GM13977 (cell line): ENCODE data around the gene IGF2BP3.

Experiments
- DNase-seq: peaks from one replicate; pipeline ENCODE4 v3.0.0; 2012; ENCODE audit warnings: low spot score
- CTCF ChIP-seq: IDR thresholded peaks from 2 replicates; pipeline ENCODE4 v1.5.1; 2012; ENCODE audit warnings: mild to moderate bottlenecking, control low read depth; ENCODE audit not compliant: insufficient read depth; ENCODE audit errors: extremely low read depth, missing control alignments
- in situ Hi-C: fragments of 300-500 bp; cut with MboI; formaldehyde crosslinking; loops from one replicate; pipeline ENCODE4 v1.12.0; 2022; ENCODE audit warnings: low sequenced_read_pairs, low pct_unique_long_range_greater_than_20kb, mixed read lengths, inconsistent platforms; ENCODE audit not compliant: unreplicated experiment

Gene IGF2BP3

GRCh38 chr7:23308754-23309153 is 161.5 kb downstream of the IGF2BP3 start:
- in situ Hi-C loops, result no loop called here
- DNase-seq, result no peak
- TF ChIP-seq CTCF, result no peak

GRCh38 chr7:23306936-23307521 is 163.3 kb downstream of the IGF2BP3 start:
- no peak for TF ChIP-seq CTCF
- DNase-seq, result no peak
- in situ Hi-C loops, result no loop called here

GRCh38 chr7:23299770-23300300 is 170.5 kb downstream of the IGF2BP3 start:
- no peak for TF ChIP-seq CTCF
- DNase-seq, result no peak
- in situ Hi-C loops, result no loop called here

GRCh38 chr7:23298885-23299769 is 171.2 kb downstream of the IGF2BP3 start, which contains the start of gene MALSU1:
MALSU1 (plus strand) TSS chr7:23299339; CDS start chr7:23299353, 14 bp downstream.
- in situ Hi-C loops, result no loop called here
- no peak for TF ChIP-seq CTCF
- DNase-seq, result peak; percentile 96

GRCh38 chr7:23298141-23298881 is 172.0 kb downstream of the IGF2BP3 start:
- in situ Hi-C loops, result no loop called here
- no peak for DNase-seq
- TF ChIP-seq CTCF, result no peak

- no peak for TF ChIP-seq CTCF
- no peak for DNase-seq
- in situ Hi-C loops, result no loop called here
These were observed 174.9 kb downstream of the IGF2BP3 start for GRCh38 chr7:23295401-23295697.
